Stimulated activated CD4-positive, alpha-beta T cell treated with anti-CD3 and anti-CD28 coated beads, Interleukin-1b, Interleukin-23, amount 100 ng/mL, for 1 hour (primary cell): ENCODE measurements around the gene TYW1.
"Not testable (repeated sequence)": the region's sequence is repeated elsewhere in the genome, so short reads cannot be mapped to it uniquely, and the experiment has no call there.

Experiments used
- DNase-seq, 2 donors: peaks; one replicate each; pipeline ENCODE4 v3.0.0-alpha.2; 2020; ENCODE audit warnings: low read depth in 2 of 2

TYW1 gene

GRCh38 chr7:67045496-67045995 is 48.9 kb downstream of the TYW1 start:
- DNase-seq, result no peak

GRCh38 chr7:67046819-67047218 is 50.2 kb downstream of the TYW1 start:
- not testable (repeated sequence) for DNase-seq

GRCh38 chr7:67049908-67050307 is 53.3 kb downstream of the TYW1 start:
- DNase-seq, result not testable (repeated sequence)

- DNase-seq, result not testable (repeated sequence)
Measured at GRCh38 chr7:67052161-67052560, 55.5 kb downstream of the TYW1 start.

DNA sequence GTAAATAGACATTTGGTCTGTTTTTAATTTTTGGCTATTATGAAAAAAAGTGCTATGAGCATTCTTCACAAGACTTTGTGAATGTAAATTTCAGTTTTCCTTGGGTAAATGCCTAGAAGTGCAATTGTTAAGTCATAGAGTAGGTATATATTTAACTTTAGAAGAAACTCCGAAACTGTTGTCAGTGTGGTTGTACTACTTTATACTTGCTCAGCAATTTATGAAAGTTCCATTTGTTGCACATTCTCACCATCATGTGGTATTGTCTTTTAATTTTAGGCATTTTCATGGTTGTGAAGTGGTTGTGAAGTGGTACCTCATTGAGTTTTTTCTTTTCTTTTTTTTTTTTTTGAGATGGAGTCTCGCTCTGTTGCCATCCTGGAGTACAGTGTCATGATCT is 60.0 kb downstream of the TYW1 start:
- no peak for DNase-seq

DNA sequence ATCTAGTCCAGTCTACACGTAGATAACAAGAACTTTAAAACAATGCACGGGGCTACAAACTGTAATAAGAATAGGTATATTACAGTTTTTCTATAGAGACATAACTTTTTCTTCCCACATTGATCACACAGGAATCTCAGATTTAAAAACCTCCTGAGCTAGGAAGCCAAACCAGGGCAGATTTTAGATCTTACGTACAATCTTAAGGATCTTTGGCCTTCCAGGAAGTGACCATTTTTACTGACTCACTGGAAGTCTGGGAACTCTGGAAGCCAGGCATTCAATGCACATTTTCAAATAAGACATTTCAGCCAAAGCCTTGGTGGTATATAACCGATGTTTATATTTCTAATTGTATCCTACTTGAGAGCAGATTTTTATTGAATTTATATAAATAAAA is 64.7 kb downstream of the TYW1 start:
- not testable (repeated sequence) for DNase-seq

- not testable (repeated sequence) for DNase-seq
Measured at GRCh38 chr7:67062802-67063201, 66.2 kb downstream of the TYW1 start.

DNA sequence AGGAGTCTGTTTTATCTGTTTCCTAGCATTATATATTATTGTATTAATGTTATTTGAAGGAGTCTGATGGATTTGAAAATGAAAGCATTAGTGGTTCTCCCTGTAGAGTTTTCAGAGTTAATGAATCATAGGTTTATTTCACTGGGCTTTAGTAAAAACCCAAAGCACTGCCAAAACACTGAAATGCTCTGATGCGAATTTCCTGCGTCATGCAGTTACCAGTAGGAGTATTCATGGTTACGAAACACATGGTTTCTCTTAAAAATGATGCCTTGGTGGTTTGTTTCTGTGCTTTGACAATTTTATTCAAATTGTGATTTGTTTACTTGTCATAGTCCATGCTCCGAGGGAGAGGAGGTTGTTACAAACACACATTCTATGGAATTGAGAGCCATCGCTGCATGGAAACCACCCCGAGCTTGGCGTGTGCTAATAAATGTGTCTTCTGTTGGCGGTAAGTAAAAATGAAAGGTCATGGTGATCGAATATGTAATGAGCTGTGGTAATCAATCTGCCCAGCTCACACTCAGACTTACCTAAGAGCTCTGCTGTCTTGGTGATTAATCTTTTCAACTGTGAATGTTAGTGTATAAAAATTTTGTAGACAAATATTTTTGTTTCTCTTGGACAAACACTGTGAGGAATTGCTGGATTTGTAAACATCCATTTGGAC is 70.5 kb downstream of the TYW1 start:
- DNase-seq, result not testable (repeated sequence)

DNA sequence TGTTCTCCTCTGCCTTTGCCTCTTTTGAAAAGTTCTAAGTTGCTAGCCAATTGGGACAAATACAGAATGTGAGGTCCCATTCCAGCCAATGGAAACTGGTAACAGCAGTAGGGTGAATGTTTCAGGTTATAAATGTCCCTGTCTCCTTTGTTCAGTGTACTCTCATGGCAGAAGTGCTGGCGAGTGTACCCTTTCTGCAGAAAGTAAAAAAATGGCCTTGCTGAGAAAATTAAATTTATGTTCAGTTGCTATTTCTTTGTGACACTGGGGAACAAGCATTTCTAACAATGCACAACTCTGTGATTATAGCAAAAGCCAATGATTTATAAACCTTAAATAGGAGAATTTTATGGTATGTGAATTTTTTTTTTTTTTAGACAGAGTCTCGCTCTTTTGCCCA is 79.5 kb downstream of the TYW1 start:
- not testable (repeated sequence) for DNase-seq

DNA sequence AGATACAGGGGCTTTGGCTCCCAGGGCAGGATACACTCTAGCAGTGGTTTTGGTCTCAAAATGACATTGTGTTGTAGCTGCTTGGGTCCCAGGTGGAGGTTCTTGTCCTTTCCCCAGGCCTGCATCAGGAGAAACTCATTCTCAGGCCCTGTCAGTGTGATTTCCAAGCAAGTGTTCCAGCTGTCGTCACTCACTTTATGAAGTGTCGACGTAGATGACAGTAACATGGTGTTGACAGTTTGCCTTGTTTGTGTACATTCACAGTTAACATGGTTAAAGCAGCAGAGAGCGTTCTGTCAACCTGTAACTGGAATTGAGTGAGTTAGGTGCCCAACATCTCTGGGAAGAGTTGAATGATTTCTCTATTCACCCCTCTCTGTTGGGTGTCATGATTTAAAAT is 86.2 kb downstream of the TYW1 start:
- not testable (repeated sequence) for DNase-seq

DNA sequence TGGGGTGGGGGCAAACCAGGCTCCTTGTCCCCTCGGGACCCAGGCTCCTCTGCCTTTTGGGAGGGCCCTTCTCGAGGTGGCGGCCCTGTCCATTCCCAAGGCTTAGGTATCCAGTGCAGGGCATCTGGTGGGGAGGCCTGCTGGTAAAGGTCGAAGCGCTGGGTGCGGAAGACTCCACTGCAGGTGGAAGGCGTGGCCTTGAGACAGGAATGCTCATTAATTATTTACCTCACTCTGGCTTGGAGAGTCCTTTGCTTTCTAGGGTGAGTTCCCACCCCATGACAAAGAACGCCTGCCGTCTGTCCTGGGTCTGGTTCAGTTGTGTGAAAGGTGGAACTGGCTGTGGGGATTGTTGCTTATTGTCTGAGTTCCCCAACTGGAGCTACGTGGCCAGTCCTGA is 92.6 kb downstream of the TYW1 start:
- not testable (repeated sequence) for DNase-seq

DNA sequence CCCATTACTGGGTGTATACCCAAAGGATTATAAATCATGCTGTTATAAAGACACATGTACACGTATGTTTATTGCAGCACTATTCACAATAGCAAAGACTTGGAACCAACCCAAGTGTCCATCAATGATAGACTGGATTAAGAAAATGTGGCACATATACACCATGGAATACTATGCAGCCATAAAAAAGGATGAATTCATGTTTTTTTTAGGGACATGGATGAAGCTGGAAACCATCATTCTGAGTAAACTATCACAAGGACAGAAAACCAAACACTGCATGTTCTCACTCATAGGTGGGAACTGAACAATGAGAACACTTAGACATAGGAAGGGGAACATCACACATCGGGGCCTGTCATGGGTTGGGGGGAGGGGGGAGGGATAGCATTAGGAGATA is 94.4 kb downstream of the TYW1 start:
- DNase-seq, result not testable (repeated sequence)

DNA sequence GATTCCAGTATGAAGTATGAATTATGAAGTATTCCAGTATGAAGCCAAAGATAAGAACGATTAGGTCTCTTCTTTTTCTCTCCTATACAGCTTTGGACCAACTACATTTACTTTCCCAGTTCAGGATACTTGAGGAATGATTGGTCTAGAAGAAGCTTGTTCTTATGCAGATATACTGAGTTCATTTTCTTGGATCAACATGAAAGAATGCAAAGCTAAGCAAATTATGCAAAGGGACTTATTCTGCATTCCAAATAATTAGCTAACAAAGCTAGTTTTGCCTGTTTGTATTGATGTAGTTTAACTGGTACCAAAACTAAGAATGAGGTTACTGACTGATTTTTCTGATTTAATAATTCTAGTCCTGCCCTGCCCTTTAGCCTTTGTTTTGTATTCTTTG is 101.4 kb downstream of the TYW1 start:
- not testable (repeated sequence) for DNase-seq

DNA sequence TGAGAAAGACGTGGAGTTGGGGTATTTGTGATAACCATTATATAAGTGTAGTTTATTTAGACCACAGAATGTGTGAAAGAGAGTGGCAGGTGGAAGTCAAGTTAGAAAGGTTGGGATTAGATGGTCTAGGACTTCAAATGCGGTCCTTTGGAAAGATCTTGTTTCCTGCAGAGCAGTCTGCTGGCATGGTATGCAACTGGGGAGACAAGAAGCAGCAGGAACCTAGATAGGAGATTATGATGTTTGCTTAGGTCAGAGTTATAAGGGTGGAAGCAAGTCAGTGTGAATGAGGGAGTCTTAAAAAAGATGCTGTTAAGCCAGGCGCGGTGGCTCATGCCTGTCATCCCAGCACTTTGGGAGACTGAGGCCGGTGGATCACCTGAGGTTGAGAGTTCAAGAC is 102.8 kb downstream of the TYW1 start:
- not testable (repeated sequence) for DNase-seq

DNA sequence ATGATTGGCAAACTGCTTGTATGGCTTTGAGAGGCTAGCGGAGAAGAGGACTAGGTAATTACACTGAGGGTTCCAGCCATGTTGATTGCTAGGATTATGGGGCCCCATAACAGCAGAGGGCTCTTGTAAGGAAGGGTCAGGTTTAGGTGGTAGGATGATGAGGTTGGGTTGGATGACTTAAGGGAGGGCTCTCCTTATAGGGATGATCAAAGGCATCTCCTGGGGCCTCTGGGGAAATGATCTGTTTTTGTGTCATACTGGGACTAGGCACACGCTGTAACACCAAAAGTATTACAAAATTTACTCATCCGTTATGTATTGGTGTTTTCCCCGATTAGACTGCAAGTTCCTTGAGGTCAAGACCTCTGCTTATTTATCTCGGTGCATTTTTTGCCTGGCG is 103.4 kb downstream of the TYW1 start:
- DNase-seq, result not testable (repeated sequence)

DNA sequence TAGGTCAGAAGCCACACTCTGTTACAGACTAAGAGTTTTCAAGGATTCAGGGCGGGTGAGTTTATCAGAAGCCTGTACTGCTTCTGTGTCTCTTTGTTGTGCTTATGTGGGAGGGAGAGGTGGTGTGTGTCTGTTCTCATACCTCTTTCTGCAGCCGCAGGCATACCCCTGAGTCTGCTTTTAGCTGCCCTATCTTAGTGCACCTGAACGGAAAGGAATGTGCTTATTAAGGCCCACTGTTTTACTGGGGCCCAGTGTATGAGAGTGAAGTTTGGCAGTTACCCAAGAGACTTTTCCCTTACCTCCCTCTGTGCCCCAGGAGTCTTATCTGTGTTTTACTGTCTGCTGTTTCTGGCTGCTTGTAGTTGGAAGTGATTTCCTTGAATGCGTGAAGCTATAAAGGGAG is 104.3 kb downstream of the TYW1 start:
- no peak for DNase-seq

GRCh38 chr7:67104937-67105336 is 108.3 kb downstream of the TYW1 start:
- DNase-seq, result not testable (repeated sequence)

DNA sequence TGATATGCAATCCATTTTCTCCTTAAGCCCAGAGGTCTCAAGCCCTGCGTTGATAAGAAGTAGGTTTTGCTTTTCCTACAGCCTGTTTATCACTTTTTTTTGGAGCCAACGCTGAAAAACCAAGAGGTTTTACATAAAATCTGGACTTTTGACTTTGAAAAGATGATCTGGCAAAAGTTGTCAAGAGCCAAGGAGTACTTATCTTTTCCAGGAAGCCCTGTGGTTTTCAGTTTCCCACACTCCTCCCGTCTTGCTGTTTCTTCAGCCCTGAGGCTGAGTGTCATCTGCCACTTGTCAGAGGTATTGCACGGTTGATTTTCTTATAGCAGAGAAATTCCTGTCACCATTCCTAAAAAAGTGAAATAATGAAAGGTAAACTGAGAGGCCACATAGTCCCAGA is 108.7 kb downstream of the TYW1 start:
- DNase-seq, result no peak

GRCh38 chr7:67106255-67106654 is 109.6 kb downstream of the TYW1 start:
- DNase-seq, result not testable (repeated sequence)

DNA sequence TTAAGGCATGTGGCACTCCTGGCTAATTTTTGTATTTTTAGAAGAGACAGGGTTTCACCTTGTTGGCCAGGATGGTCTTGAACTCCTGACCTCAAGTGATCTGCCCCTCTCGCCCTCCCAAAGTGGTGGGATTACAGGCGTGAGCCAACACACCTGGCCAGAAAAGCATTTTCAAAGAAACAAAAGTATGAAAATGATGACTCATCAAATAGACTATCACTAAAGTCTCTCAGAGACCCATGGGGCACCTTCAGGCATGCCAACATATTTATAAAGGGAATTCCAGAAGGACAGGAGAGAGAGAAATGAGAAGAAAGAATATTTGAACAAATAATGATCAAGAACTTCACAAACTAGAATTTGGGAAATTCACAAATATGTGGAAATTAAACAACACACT is 114.7 kb downstream of the TYW1 start:
- not testable (repeated sequence) for DNase-seq

DNA sequence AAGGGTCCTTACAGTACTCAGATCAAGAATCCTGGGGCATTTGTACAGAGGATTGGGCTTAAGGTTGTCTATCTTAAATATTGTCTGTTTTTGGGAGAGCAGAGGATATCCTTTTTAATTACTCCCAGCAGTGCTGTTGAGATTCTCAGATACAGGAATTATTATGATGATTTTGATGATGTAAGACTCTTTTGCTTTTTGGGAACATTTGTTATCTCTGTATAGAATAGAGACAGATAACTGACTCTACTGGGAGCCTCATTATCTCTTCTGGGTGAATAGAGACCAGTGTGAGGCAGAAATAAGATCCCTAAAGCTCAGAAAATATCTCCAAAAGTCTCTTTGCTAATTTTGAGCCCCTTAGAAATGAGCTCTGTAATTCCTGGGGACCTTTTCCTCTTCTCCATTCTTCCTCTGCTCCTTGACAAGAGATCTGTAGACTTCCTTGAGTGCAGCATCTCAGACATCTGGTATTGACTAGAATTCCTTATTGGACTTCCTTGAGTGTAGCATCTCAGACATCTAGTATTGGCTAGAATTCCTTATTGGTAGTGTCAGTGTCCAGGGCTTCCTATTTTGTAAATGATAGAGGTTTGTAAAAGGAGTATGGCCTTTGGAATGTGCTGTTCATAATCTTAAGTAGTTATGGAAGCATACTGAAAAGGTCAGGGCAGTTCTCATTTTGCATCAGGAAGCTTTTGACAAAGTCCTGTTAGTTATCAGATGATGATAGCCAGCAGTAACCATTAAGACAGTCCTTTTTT is 118.0 kb downstream of the TYW1 start:
- DNase-seq, result not testable (repeated sequence)

DNA sequence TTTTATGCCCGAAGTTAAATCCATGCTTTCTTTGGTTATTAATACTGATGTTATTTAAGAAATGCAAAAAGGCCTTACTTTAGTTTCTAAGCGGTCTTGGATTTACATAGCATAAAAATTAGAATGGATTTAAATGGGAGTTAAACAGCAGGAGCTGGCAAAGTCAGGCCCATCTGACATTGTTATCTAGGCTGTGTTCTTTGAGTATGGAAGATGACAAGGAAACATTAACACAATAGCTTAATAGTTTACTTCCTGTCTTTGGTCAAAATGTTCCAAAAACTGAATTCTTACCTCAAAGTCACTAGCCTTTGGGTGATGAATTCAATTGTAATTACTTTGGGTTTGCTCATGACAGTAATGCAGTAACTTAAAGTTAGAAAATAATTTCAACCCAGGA is 123.9 kb downstream of the TYW1 start:
- DNase-seq, result not testable (repeated sequence)

DNA sequence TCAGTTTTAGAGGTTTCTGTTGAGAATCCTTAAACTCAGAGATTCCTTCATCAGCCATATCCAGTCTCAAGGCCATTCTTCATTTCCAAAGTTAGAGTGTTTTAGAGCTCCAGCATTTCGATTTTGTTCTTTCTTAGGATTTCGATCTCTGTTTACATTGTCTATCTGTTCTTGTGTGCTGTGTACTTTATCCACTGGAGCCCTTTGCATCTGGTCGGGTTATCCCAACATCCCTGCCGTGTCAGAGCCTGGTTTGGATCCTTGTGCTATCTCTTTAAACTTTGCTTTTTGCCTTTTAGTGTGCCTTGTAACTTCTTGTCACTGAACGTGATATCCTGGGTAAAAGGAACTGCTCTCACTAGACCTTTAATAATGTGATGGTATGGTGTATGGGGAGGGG is 131.6 kb downstream of the TYW1 start:
- DNase-seq, result not testable (repeated sequence)
